Hematopoietic multipotent progenitor cell treated with erythropoietin and hydrocortisone succinate and interleukin-3 and kit ligand, for 4 days (in vitro differentiated cells): ENCODE measurements around the gene NUCB2.

ENCODE experiments used
- DNase-seq: peaks from one replicate; pipeline ENCODE4 v3.0.0-alpha.2; 2015

Gene NUCB2

GRCh38 chr11:17343257-17343656 lies 66.7 kb downstream of the NUCB2 start:
- no peak for DNase-seq

GRCh38 chr11:17343907-17344306 lies 67.4 kb downstream of the NUCB2 start:
- peak; percentile 29 for DNase-seq

DNA sequence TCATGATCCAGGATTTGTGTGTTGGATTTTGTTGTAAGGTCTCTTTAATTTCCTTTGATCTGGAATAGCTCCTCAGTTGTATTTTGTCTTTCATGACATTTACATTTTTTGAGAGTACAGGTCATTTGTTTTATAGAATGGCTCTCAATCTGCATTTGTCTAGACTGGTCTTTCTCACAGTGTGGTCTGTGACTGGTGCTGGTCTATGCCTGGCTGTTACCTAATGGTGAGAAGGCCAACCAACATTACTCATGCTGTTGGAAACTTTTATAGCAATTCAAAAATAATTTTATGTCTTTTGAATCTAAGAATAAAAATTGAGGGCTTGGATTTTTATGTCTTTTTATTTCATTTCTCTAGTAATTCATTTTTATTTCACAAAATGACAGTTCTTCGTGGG lies 71.1 kb downstream of the NUCB2 start:
- no peak for DNase-seq

DNA sequence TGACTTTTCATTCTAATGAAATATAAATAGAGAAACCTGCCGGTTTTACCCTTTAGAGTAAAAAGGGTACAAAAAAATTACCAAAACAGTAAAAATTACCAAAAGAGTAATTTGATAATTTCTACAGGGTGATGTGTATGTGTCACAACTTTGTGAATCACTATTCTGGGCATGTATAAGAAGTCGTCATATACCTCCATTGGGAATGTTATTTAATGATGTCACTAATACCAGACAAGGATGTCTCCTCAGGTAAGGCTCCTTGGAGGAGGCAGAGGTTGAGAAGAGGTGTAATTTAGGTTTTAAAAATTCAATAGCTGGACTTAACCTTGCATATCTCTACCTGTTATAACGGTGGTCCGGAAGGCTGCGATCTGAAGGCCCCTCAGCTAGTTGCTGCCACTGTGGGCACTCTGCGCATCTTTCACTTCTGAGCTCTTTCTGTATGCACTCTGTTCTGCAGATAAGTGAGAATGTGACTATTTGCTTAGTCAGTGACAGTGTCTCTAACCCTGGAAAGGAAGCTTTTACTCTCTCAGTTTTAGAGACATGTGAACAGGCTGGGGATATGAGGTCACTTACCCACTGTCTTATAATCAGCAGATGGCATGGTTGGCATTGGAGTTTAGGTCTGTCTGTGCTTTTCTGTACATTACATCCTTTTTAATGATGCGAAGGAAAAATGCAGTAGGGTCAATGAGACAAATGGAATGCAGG lies 74.1 kb downstream of the NUCB2 start:
- DNase-seq = peak; percentile 30

- no peak for DNase-seq
Measured at GRCh38 chr11:17351172-17351509, 74.6 kb downstream of the NUCB2 start.

GRCh38 chr11:17351510-17352176 lies 75.1 kb downstream of the NUCB2 start, which contains the start of gene NCR3LG1:
NCR3LG1 (plus strand) TSS chr11:17351800; CDS start chr11:17351970, 170 bp downstream.
- DNase-seq = peak; percentile 83

- DNase-seq = peak; percentile 89
Measured at GRCh38 chr11:17352950-17353820, 76.6 kb downstream of the NUCB2 start.

GRCh38 chr11:17353821-17354600 lies 77.5 kb downstream of the NUCB2 start:
- DNase-seq = no peak

GRCh38 chr11:17354601-17354991 lies 78.1 kb downstream of the NUCB2 start:
- peak; percentile 93 for DNase-seq

DNA sequence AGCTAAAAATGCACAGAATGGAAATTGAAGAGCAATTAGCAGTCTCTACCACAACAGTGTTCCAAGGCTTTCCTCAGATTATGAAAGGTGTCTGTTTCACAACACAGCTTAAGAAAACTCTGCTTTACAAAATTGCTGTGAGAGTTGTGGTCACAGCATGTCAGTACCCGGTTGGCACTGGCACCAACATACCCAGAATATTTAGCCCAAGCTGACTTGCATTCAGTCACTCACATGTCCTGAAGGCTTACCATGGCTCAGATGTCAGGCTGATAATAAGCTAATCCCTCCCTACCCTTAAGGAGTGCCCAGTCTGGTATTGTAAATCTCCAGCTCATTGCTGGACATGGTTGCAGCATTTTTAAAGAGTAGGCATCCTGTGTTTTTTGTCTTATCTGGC lies 90.0 kb downstream of the NUCB2 start:
- no peak for DNase-seq

DNA sequence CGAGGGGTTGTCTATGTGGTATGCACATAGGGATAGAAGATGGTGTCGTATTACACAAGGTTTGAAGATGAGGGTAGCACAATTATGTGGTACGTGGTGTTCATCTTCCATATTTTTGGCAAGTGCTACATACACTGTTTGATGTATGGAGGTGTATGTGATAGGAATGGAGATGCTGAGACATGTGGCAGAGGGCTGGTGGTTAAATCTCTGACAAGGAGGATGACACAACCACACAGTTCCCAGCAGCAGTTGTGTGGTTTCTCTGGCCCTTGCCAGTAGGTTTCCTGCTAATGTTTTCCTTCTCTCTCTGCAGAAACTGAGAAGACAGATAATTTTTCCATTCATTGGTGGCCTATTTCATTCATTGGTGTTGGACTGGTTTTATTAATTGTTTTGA lies 92.0 kb downstream of the NUCB2 start:
- DNase-seq = no peak

DNA sequence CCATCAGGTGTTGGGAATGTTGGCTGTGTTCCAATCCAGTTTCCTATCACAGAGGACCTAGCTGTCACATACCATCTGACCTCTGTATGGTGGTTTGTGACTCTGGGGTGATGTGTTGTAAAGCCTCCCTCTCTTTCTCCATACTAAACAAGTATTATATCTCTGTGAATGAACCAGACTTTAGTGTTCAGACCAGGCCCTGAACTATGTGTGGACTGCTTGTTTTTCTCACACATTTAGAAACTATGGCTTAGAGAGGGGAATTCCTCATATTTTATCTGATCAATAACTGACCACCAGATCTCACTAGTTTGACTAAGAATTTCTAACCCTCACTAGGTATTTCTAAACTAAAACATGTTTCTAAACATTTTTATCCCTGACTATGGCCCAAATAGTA lies 92.6 kb downstream of the NUCB2 start:
- DNase-seq = no peak

GRCh38 chr11:17369684-17370243 lies 93.2 kb downstream of the NUCB2 start:
- no peak for DNase-seq

GRCh38 chr11:17371614-17372013 lies 95.1 kb downstream of the NUCB2 start:
- peak; percentile 40 for DNase-seq

- no peak for DNase-seq
Measured at GRCh38 chr11:17375547-17375946, 99.0 kb downstream of the NUCB2 start.

DNA sequence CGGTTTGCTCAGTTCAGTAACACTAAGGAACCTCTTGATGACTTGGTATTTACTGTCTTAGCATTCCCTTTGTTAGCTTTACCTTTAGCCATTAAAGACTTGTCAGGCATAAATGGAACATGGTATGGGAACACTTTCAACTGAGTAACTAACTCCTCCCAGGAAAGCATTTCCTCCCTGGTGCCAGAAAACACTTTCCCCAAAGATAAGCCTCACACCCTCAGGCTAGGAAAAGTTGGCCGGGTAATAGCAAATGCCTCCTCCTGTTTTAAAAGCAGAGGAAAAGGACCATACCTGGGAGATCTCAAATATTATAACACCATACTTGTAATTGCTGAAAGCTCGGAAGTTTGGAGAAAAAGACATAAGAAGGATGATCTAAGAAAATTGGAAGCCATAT lies 100.0 kb downstream of the NUCB2 start:
- DNase-seq = no peak

- DNase-seq = no peak
Measured at GRCh38 chr11:17378655-17379054, 102.1 kb downstream of the NUCB2 start.

DNA sequence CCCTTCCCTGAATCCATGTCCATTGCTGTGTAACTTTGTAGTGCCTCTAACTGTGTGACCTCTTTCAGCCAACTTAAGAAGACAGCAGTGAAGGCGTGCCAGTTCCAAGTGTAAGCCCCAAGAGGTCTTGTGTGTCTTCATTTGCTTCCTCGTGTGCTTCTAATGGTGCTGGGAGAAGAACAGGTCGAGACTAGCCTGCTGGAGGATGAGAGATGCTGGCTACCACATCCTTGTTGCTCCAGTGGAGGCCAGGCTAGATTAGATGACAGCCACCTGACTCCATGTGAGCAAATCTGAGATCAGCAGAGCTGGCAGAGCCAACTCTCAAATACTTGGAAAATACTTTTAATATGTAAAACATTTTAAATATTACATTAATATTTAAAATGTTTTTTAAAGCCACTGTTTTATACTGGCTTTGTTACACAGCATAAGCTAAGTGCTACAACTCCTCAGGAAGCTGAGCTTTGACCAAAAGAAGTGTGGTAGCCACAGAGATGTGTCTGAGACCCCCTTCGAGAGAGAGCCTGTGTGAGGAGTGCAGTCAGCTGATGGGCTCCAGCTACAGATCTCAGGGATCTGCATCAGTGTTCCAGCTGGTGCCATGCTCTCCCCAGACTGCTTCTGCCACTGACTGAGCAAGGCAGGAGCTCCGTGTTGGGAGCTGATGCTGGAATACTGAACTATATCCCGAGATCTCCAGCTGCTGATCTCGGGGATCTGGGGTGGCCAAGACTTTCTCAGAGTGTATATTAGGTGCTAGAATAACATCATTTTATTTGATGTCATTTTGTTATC lies 103.0 kb downstream of the NUCB2 start:
- no peak for DNase-seq

DNA sequence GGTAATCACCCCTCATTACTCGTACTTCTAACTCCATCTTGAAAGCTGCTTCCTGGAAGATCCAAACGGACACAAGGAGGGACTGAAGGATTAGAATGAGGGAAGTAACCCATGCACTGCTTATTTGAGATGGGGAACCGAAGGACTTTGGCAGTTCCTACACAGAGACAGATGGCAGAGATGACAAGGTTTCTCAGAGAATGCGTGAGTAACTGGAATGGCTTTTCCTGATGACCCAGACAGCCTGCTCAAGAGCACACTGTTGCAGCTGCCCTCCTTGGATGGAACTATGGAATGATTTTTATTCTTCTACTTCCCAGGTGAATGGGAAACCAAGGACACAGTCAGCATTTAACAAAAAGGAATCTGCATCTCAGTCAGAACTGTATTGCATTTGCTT lies 104.6 kb downstream of the NUCB2 start:
- DNase-seq = no peak
